Measurements from ENCODE around the gene SBK1.

DNA sequence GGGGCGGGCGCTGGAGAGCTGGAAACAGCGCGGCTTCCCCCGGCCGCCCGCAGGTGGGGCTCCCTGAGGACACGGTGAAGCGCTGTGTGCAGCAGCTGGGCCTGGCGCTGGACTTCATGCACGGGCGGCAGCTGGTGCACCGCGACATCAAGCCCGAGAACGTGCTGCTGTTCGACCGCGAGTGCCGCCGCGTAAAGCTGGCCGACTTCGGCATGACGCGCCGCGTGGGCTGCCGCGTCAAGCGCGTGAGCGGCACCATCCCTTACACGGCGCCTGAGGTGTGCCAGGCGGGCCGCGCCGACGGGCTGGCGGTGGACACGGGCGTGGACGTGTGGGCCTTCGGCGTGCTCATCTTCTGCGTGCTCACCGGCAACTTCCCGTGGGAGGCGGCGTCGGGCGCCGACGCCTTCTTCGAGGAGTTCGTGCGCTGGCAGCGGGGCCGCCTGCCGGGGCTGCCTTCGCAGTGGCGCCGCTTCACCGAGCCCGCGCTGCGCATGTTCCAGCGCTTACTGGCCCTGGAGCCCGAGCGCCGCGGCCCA lies 27.8 kb downstream of the SBK1 start:
- no peak for TF ChIP-seq EP300 (IDR thresholded peaks at IDR 0.05)
- TF ChIP-seq, protein P1, sequence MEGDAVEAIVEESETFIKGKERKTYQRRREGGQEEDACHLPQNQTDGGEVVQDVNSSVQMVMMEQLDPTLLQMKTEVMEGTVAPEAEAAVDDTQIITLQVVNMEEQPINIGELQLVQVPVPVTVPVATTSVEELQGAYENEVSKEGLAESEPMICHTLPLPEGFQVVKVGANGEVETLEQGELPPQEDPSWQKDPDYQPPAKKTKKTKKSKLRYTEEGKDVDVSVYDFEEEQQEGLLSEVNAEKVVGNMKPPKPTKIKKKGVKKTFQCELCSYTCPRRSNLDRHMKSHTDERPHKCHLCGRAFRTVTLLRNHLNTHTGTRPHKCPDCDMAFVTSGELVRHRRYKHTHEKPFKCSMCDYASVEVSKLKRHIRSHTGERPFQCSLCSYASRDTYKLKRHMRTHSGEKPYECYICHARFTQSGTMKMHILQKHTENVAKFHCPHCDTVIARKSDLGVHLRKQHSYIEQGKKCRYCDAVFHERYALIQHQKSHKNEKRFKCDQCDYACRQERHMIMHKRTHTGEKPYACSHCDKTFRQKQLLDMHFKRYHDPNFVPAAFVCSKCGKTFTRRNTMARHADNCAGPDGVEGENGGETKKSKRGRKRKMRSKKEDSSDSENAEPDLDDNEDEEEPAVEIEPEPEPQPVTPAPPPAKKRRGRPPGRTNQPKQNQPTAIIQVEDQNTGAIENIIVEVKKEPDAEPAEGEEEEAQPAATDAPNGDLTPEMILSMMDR (IDR thresholded peaks at IDR 0.05), result no peak

Measured in stomach (tissue), 4 donors.